Limb (tissue), 2 donors: ENCODE measurements around the gene CA12.
"Not testable (repeated sequence)": the region's sequence is repeated elsewhere in the genome, so short reads cannot be mapped to it uniquely, and the experiment has no call there.

Source experiments
- DNase-seq, 2 donors: peaks; one replicate each; pipeline ENCODE4 v3.0.0-alpha.2; 2016; ENCODE audit errors: extremely low spot score in 2 of 2

CA12 gene

GRCh38 chr15:63360170-63360569 is 21.5 kb downstream of the CA12 start:
- DNase-seq = no peak

GRCh38 chr15:63358241-63359029 is 23.2 kb downstream of the CA12 start:
- DNase-seq = no peak

GRCh38 chr15:63357731-63358130 is 23.9 kb downstream of the CA12 start:
- DNase-seq = no peak

GRCh38 chr15:63357061-63357460 is 24.6 kb downstream of the CA12 start:
- DNase-seq = no peak

GRCh38 chr15:63354821-63355650 is 26.6 kb downstream of the CA12 start:
- no peak for DNase-seq

GRCh38 chr15:63353887-63354286 is 27.8 kb downstream of the CA12 start:
- DNase-seq = no peak

- no peak for DNase-seq
Measured at GRCh38 chr15:63353261-63353660, 28.4 kb downstream of the CA12 start.

GRCh38 chr15:63352808-63353207 is 28.8 kb downstream of the CA12 start:
- no peak for DNase-seq

GRCh38 chr15:63351170-63351569 is 30.5 kb downstream of the CA12 start:
- no peak for DNase-seq

- peak in 1 of 2 donors; percentile 40 for DNase-seq
Measured at GRCh38 chr15:63350178-63350621, 31.4 kb downstream of the CA12 start.

- DNase-seq = no peak
Measured at GRCh38 chr15:63349621-63350020, 32.0 kb downstream of the CA12 start.

- DNase-seq = no peak
Measured at GRCh38 chr15:63349156-63349555, 32.5 kb downstream of the CA12 start.

- peak in 1 of 2 donors; percentile 64 for DNase-seq
Measured at GRCh38 chr15:63348392-63348791, 33.3 kb downstream of the CA12 start.

- DNase-seq = no peak
Measured at GRCh38 chr15:63347074-63347857, 34.4 kb downstream of the CA12 start.

GRCh38 chr15:63345391-63345752 is 36.3 kb downstream of the CA12 start:
- DNase-seq = no peak

- DNase-seq = no peak
Measured at GRCh38 chr15:63344731-63345390, 36.8 kb downstream of the CA12 start.

- DNase-seq = not testable (repeated sequence)
Measured at GRCh38 chr15:63342996-63343562, 38.6 kb downstream of the CA12 start.

- DNase-seq = no peak
Measured at GRCh38 chr15:63341898-63342297, 39.7 kb downstream of the CA12 start.

- no peak for DNase-seq
Measured at GRCh38 chr15:63340878-63341277, 40.8 kb downstream of the CA12 start.

- no peak for DNase-seq
Measured at GRCh38 chr15:63340353-63340752, 41.3 kb downstream of the CA12 start.

- DNase-seq = no peak
Measured at GRCh38 chr15:63339836-63340235, 41.8 kb downstream of the CA12 start.
